GM12878 (cell line): Measurements from ENCODE around the gene TSPAN5. TPM values are rescaled to one million over a fixed set of nuclear protein-coding genes. Genes with fewer than 3 reads are reported as not detected.

ENCODE experiments used
- ATAC-seq: fragments of 200-7000 bp; cut with Tn5 transposase; 3 replicates; pipeline ENCODE4 v1.9.1; 2020; ENCODE audit warnings: mild to moderate bottlenecking, moderate library complexity
- BruUV-seq: library from RNA; stranded (reverse); fragments of 400-500 nt; replicated peaks from 2 replicates; lab custom pipeline; 2021; lab: Mats Ljungman, UMichigan
- CTCF ChIA-PET: fragments of 300-600 bp; sonication (Branson Sonifier 250); formaldehyde crosslinking; extraction: SDS; loops from one replicate; lab custom pipeline; 2021; ENCODE audit warnings: inconsistent platforms; lab: Yijun Ruan, JAX
- POLR2A ChIA-PET: fragments of 350-600 bp; formaldehyde crosslinking; extraction: SDS; loops from one replicate; lab custom pipeline; 2021; ENCODE audit warnings: inconsistent platforms; lab: Charles Lee
- RAD21 ChIA-PET: fragments of 300-600 bp; sonication (Branson Sonifier 250); formaldehyde crosslinking; loops from one replicate; lab custom pipeline; 2023; ENCODE audit warnings: antibody characterized with exemption; ENCODE audit not compliant: unreplicated experiment; lab: Charles Lee
- SMC1A ChIA-PET: fragments of 300-600 bp; sonication (Branson Sonifier 250); formaldehyde crosslinking; loops from one replicate; lab custom pipeline; 2023; ENCODE audit not compliant: unreplicated experiment, uncharacterized antibody; lab: Charles Lee
- DNase-seq: peaks from one replicate; pipeline ENCODE4 v3.0.0-alpha.2; 2011; ENCODE audit warnings: low read depth, low spot score
- FAIRE-seq: peaks from 3 replicates; lab custom pipeline; 2011; peaks lifted over from hg19 to GRCh38; lab: Jason Lieb, UNC
- H2AFZ ChIP-seq: 2 replicates; pipeline ENCODE4 v1.6.0; 2011; ENCODE audit warnings: low read depth, low read length, control low read depth; ENCODE audit not compliant: control insufficient read depth
- H3K27ac ChIP-seq: 2 replicates; pipeline ENCODE4 v1.5.1; 2011; ENCODE audit warnings: control low read depth; ENCODE audit not compliant: control insufficient read depth, insufficient read depth
- H3K27me3 ChIP-seq, 2 experiments: replicated peaks in 1 of 2; 2 replicates each; pipeline versions ENCODE4 v1.6.0 to v1.6.1; 2011; ENCODE audit warnings: low read length in 1 of 2; ENCODE audit not compliant: control insufficient read depth in 2 of 2, insufficient read depth in 2 of 2
- H3K36me3 ChIP-seq, 2 experiments: 2 replicates each; pipeline ENCODE4 v1.5.1; 2011; ENCODE audit warnings: low read length in 1 of 2; ENCODE audit not compliant: control insufficient read depth in 2 of 2, insufficient read depth in 2 of 2
- H3K4me1 ChIP-seq: 2 replicates; pipeline ENCODE4 v1.6.1; 2011; ENCODE audit warnings: mild to moderate bottlenecking, low read length, moderate library complexity, mixed read lengths; ENCODE audit not compliant: control insufficient read depth, insufficient read depth
- H3K4me2 ChIP-seq: 2 replicates; pipeline ENCODE4 v1.6.0; 2011; ENCODE audit warnings: control low read depth; ENCODE audit not compliant: control insufficient read depth, insufficient read depth
- H3K4me3 ChIP-seq: fragments of 200-600 bp; sonication (generic); 2 replicates; pipeline ENCODE4 v1.5.1; 2016
- H3K79me2 ChIP-seq: 2 replicates; pipeline ENCODE4 v1.6.0; 2011; ENCODE audit warnings: low read length; ENCODE audit not compliant: control insufficient read depth, insufficient read depth
- H3K9ac ChIP-seq: 2 replicates; pipeline ENCODE4 v1.8.0; 2011; ENCODE audit warnings: low read length, control low read depth, mixed read lengths; ENCODE audit not compliant: control insufficient read depth, insufficient read depth
- H3K9me3 ChIP-seq: replicated peaks from 3 replicates; pipeline ENCODE4 v1.5.1; 2011; ENCODE audit warnings: mild to moderate bottlenecking, low read length; ENCODE audit not compliant: control insufficient read depth, insufficient read depth
- H4K20me1 ChIP-seq: 2 replicates; pipeline ENCODE4 v1.6.0; 2011; ENCODE audit not compliant: control insufficient read depth, insufficient read depth
- CREB1 ChIP-seq: IDR thresholded peaks from 2 replicates; pipeline ENCODE4 v1.6.1; 2012; ENCODE audit warnings: low read depth, mild to moderate bottlenecking, inconsistent platforms
- CUX1 ChIP-seq: IDR thresholded peaks from 2 replicates; pipeline ENCODE4 v1.6.1; 2012; ENCODE audit warnings: improper control_type of control experiment, low read depth, low read length; ENCODE audit not compliant: insufficient replicate concordance
- EP300 ChIP-seq, 2 experiments: fragments of 150-350 bp in 1 of 2; IDR thresholded peaks; 2 replicates each; pipeline ENCODE4 v1.6.1; 2011 to 2012; ENCODE audit warnings: low read depth in 2 of 2, low read length in 2 of 2, borderline replicate concordance in 1 of 2, improper control_type of control experiment in 1 of 2, inconsistent platforms in 1 of 2; ENCODE audit not compliant: control insufficient read depth in 1 of 2
- RBBP5 ChIP-seq: fragments of 200-600 bp; sonication (generic); conservative IDR thresholded peaks from 2 replicates; pipeline ENCODE4 v1.6.1; 2016
- REST ChIP-seq: IDR thresholded peaks from 2 replicates; pipeline ENCODE4 v1.6.1; 2012; ENCODE audit warnings: mild to moderate bottlenecking, low read depth, low read length
- SKIL ChIP-seq: fragments of 450-650 bp; IDR thresholded peaks from 2 replicates; pipeline ENCODE4 v1.6.1; 2017; ENCODE audit warnings: mild to moderate bottlenecking, low read depth, inconsistent platforms; ENCODE audit not compliant: poor library complexity, severe bottlenecking
- SMARCA5 ChIP-seq: fragments of 450-650 bp; IDR thresholded peaks from 2 replicates; pipeline ENCODE4 v1.6.1; 2017; ENCODE audit warnings: mild to moderate bottlenecking
- SMC3 ChIP-seq: IDR thresholded peaks from 2 replicates; pipeline ENCODE4 v1.6.1; 2011; ENCODE audit warnings: low read length, improper control_type of control experiment, borderline replicate concordance
- SREBF2 ChIP-seq: IDR thresholded peaks from 2 replicates; pipeline ENCODE4 v1.6.1; 2012; ENCODE audit warnings: mild to moderate bottlenecking, low read length
- TBL1XR1 ChIP-seq: IDR thresholded peaks from 2 replicates; pipeline ENCODE4 v1.6.1; 2012; ENCODE audit warnings: low read depth, low read length, improper control_type of control experiment
- TCF7 ChIP-seq: IDR thresholded peaks from 2 replicates; pipeline ENCODE4 v1.6.1; 2014; ENCODE audit warnings: antibody characterized with exemption, borderline replicate concordance
- WGBS: methylation state at CpG from one replicate; pipeline ENCODE4 v1.1.6; 2016; ENCODE audit warnings: low lambda C conversion rate; ENCODE audit not compliant: insufficient replicate concordance, insufficient coverage; ENCODE audit errors: missing lambda C conversion rate; 5-methylcytosine and 5-hydroxymethylcytosine counted together
- in situ Hi-C: fragments of 300-500 bp; cut with MboI; formaldehyde crosslinking; loops from 9 replicates; pipeline ENCODE4 v1.14.3; 2018; ENCODE audit warnings: mixed read lengths
- intact Hi-C: fragments of 100-400 bp; cut with micrococcal nuclease; formaldehyde crosslinking; loops from one replicate; pipeline ENCODE4 v1.14.2; 2022; ENCODE audit not compliant: unreplicated experiment
- polyA plus RNA-seq, 11 experiments: library from polyadenylated mRNA; depleted of rRNA in 4 of 11; unstranded in 6 of 11; stranded (reverse) in 5 of 11; fragments of >200 nt; fragmentation: Nextera tagmentation in 4 of 11; fragmentation: Illumina TruSeq in 1 of 11; extraction: Ambion mirVana in 4 of 11; extraction: Trizol in 1 of 11; gene quantifications; 1 replicate in 1 of 11; 2 replicates in 10 of 11; pipeline versions ENCODE4 v1.2.1 to v1.2.3, GENCODE V29; 2011 to 2016; ENCODE audit warnings: inconsistent platforms in 2 of 11, missing spikeins in 2 of 11, low read depth in 1 of 11
- total RNA-seq, 4 experiments: library from RNA; depleted of rRNA in 3 of 4; stranded (reverse); fragments of >200 nt in 3 of 4; fragmentation: Illumina TruSeq in 1 of 4; extraction: Trizol in 1 of 4; gene quantifications; 2 replicates each; pipeline versions ENCODE4 v1.2.1 to v1.2.3, GENCODE V29; 2013 to 2021

Gene TSPAN5
- total and polyA plus RNA-seq, 10 of the 15 experiments (the other 5 are each of a cell fraction or from before 2014, with no cell fraction given) = 0.09 to 8.2 (median 0.27) TPM

GRCh38 chr4:98527534-98528269, 130.7 kb downstream of the TSPAN5 start:
- H3K9ac ChIP-seq = no peak overlapping the region
- in situ Hi-C loops (no loop called here), intact Hi-C loops (no loop called here)
- RAD21 ChIA-PET = no interaction called here
- BruUV-seq = no TSS peak
- no peak overlapping the region for H3K4me2 ChIP-seq
- POLR2A ChIA-PET = no interaction called here
- CTCF ChIA-PET = interaction anchor here (0.7 to 1.4 kb wide), 2 partner anchors 18 to 21 kb away, joined by 3 to 5 read pairs; no protein-coding TSS in a partner anchor
- 44% methylated on average over 9 of the region's 9 CpGs for WGBS
- SMC1A ChIA-PET = interaction anchor here (0.6 to 3.1 kb wide), 7 partner anchors 9 to 59 kb away, joined by 3 to 10 read pairs (median 3); no protein-coding TSS in a partner anchor
- no peak overlapping the region for H3K4me3 ChIP-seq
- H3K36me3 ChIP-seq = no peaks in the 10 kb centered on the region
- no peaks in the 10 kb centered on the region for H3K9me3 ChIP-seq
- no peaks in the 10 kb centered on the region for H3K4me1 ChIP-seq
- no peaks in the 10 kb centered on the region for H3K79me2 ChIP-seq
- FAIRE-seq = no peak
- H3K27me3 ChIP-seq = peaks cover 0 to 2% of the 10 kb centered on the region in 2 experiments; a peak in 1 of 4 replicates
- no peak overlapping the region for H2AFZ ChIP-seq
- no peaks in the 10 kb centered on the region for H4K20me1 ChIP-seq
- no peak for DNase-seq
- ATAC-seq = no peak
- H3K27ac ChIP-seq = no peak overlapping the region
- TF ChIP-seq EP300 (IDR thresholded peaks at IDR 0.05; ENCODE audit: borderline replicate concordance in 1 of 2, control insufficient read depth in 1 of 2, low read depth in 2 of 2, low read length in 2 of 2) (no peak), TBL1XR1 (no peak), SREBF2 (no peak), CREB1 (no peak), CUX1 (no peak), TCF7 (no peak), REST (no peak), RBBP5 (no peak), SMARCA5 (no peak), SKIL (no peak), SMC3 (no peak)
